Hematopoietic multipotent progenitor cell treated with erythropoietin and hydrocortisone succinate and interleukin-3 and kit ligand, for 8 days (in vitro differentiated cells): Measurements from ENCODE around the gene OTUD4.
"Not testable (repeated sequence)": the region's sequence is repeated elsewhere in the genome, so short reads cannot be mapped to it uniquely, and the experiment has no call there.

Source experiments
- DNase-seq: peaks from one replicate; pipeline ENCODE4 v3.0.0-alpha.2; 2015

OTUD4 gene

GRCh38 chr4:145180298-145181090 is at the start of gene OTUD4:
TSS of gene OTUD4 (minus strand) at chr4:145180589. CDS start at chr4:145179973, 616 bp downstream.
- peak; percentile 94 for DNase-seq

GRCh38 chr4:145223228-145223627 is 42.8 kb upstream of the OTUD4 start:
- not testable (repeated sequence) for DNase-seq

- not testable (repeated sequence) for DNase-seq
Measured at GRCh38 chr4:145221529-145221928, 41.1 kb upstream of the OTUD4 start.

- DNase-seq, result no peak
Measured at GRCh38 chr4:145219090-145219489, 38.7 kb upstream of the OTUD4 start.

GRCh38 chr4:145218251-145218650 is 37.9 kb upstream of the OTUD4 start:
- DNase-seq, result no peak

- no peak for DNase-seq
Measured at GRCh38 chr4:145217349-145217748, 37.0 kb upstream of the OTUD4 start.

- DNase-seq, result peak; percentile 37
Measured at GRCh38 chr4:145216535-145216934, 36.1 kb upstream of the OTUD4 start.

- DNase-seq, result no peak
Measured at GRCh38 chr4:145213245-145213644, 32.9 kb upstream of the OTUD4 start.

- no peak for DNase-seq
Measured at GRCh38 chr4:145207934-145208333, 27.5 kb upstream of the OTUD4 start.

GRCh38 chr4:145203410-145203809 is 23.0 kb upstream of the OTUD4 start:
- no peak for DNase-seq

- DNase-seq, result no peak
Measured at GRCh38 chr4:145200366-145200765, 20.0 kb upstream of the OTUD4 start.

- peak; percentile 85 for DNase-seq
Measured at GRCh38 chr4:145199051-145199716, 18.8 kb upstream of the OTUD4 start.

GRCh38 chr4:145196747-145197146 is 16.4 kb upstream of the OTUD4 start:
- peak; percentile 16 for DNase-seq

- no peak for DNase-seq
Measured at GRCh38 chr4:145195167-145195952, 15.0 kb upstream of the OTUD4 start.

- DNase-seq, result no peak
Measured at GRCh38 chr4:145189981-145190380, 9.6 kb upstream of the OTUD4 start.

- DNase-seq, result no peak
Measured at GRCh38 chr4:145186729-145187128, 6.3 kb upstream of the OTUD4 start.

- DNase-seq, result no peak
Measured at GRCh38 chr4:145183581-145183980, 3.2 kb upstream of the OTUD4 start.

- DNase-seq, result no peak
Measured at GRCh38 chr4:145183023-145183422, 2.6 kb upstream of the OTUD4 start.

- no peak for DNase-seq
Measured at GRCh38 chr4:145182222-145182621, 1.8 kb upstream of the OTUD4 start.

- no peak for DNase-seq
Measured at GRCh38 chr4:145181091-145181501, 707 bp upstream of the OTUD4 start.

- DNase-seq, result peak; percentile 38
Measured at GRCh38 chr4:145179861-145180297, 510 bp downstream of the OTUD4 start.

- peak; percentile 76 for DNase-seq
Measured at GRCh38 chr4:145179281-145179860, 1.0 kb downstream of the OTUD4 start.

GRCh38 chr4:145178740-145179280 is 1.6 kb downstream of the OTUD4 start:
- DNase-seq, result peak; percentile 38
